GM21576 (cell line): ENCODE data around the gene RNF43.
"Not testable (repeated sequence)": the region's sequence is repeated elsewhere in the genome, so short reads cannot be mapped to it uniquely, and the experiment has no call there.

Source experiments
- ATAC-seq: cut with Tn5 transposase; IDR thresholded peaks from one replicate; pipeline ENCODE4 v1.9.1; 2021; ENCODE audit warnings: mild to moderate bottlenecking, moderate library complexity; ENCODE audit not compliant: unreplicated experiment

The RNF43 gene

DNA sequence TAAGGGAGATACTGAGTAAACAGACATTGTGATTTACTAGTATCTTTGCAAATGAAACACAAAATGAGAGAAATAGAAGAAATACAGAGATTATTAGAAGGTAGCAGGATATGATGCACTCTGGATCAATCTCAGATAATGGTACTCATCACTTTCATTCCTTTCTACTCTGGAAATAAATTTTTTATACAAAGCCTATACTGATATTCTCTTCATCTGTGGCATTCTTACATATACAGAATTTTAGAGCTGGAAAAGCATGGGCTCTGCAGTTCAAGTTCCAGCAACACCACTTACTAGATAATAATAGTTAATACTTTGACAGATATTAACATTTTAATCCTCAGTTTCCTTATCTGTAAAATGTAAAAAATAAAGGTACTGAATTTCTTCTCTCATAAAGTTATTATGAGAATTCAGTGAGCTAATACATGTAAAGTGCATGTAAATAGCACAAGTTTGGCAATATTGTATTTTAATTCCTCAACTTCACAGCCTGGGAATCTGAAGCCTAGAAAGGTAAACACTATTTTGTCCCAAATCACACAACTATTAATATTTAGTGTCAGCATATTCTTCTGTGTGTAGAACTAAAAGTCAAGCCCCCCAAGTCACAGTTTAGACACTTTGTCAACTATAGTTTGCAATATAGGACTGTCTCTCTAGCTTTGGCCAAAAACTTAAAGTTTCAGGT is 6.5 kb downstream of the RNF43 start:
- no peak for ATAC-seq

DNA sequence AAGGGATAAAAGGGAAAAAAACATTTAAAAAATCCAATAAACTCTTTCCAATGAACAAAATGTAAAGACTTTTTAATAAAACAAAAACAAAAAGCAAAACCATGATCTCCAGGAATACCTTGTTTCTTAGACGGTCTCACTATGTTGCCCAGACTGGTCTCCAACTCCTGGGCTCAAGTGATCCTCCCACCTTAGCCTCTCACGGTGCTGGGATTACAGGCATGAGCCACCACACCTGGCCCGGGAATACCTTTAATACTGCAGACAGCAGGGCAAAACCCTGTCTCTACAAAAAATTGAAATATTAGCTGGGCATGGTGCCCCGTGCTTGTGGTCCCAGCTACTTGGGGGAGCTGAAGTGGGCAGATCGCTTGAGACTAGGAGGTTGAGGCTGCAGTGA is 7.9 kb downstream of the RNF43 start:
- no peak for ATAC-seq

DNA sequence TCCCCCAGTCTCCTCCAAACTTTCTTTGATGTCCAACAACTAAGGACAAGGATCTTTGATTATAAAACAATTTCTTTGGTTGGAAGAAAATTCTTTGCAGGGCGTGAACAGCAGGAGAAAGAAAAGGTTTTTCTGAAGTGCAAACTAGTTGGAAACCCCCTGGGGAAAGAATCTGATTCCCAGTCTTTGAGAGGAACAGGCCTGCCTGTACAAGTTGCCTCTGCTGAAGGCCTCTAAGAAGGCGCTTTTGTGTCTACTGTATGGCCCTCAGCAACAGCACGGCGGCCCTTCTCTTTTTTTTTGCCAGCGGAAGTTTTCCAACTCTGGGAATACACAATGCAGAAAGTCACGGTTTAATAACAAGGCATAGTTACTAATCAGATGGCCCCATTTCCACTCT is 14.0 kb downstream of the RNF43 start:
- ATAC-seq: no peak

DNA sequence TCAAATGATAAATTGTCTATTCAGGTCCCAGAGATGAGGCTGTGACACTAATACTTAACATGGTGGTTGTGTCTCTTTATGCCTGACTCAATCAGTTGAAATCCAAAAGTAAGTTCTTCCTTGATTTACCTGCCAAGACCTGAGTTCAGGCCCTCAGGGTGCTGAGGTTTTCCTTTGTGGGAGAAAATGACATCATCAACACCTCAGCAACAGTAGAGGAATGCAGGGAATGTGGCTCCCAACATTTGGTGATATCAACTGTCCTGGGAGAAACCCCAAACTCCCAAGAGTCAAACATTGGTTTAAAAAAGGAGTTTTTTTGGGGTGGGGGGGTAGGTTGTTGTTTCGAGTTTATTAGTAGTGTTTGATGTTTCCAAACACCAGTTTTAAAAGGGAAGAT is 14.7 kb downstream of the RNF43 start:
- no peak for ATAC-seq

DNA sequence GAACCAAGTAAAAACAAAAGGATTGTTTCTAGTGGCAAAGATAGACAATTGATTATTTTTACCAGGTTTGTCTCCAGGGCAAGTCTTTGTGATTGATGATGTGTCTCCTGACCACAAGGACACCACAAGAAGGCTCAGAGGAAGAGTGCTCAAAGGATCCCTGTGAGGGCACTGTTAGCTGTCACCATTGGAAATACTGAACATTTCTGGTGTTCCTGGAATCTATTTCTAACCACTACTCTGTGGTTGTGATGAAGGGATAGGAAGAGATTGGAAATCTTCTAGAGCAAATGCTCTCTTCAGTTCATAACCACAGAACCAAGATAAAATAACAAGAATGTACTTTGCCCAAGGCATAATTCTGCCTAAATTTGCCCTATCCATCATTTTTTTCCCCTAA is 15.3 kb downstream of the RNF43 start:
- ATAC-seq: no peak

DNA sequence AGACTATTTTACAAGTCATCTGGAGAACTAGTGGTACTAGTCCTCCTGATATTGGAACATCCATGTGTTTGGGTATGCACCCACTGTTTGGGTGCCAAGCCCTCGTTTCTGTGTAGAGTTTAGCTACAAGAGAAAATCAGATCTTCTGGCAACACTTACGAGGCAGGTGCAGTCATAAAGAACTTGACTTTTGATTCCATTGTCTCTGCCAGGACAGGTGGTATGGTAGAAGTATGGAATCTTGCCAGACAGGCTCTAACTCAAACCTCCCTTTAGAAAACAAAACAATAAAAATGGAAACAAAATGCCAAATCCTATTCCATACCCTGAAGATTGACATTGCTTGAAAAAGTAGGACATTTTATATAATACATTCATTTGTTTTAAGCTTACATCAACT is 16.0 kb downstream of the RNF43 start:
- no peak for ATAC-seq

DNA sequence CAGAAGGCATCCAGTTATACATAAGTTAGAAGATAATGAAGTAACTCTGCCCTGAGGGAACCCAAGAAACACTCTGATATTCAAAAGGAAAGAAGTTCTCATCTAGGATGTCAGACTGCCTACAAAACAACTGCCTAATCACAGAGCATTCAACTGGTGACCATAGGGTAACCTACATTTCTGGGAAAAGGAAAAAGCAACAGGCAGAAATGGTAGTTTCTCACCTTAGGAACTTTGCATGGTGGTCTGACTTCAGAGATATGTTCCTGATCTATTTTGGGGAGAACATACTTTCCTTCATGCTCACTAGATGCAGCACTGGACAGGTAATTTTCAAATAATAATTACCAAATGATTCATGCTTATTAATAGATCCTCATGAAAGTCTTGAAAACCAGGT is 16.5 kb downstream of the RNF43 start:
- ATAC-seq: no peak

DNA sequence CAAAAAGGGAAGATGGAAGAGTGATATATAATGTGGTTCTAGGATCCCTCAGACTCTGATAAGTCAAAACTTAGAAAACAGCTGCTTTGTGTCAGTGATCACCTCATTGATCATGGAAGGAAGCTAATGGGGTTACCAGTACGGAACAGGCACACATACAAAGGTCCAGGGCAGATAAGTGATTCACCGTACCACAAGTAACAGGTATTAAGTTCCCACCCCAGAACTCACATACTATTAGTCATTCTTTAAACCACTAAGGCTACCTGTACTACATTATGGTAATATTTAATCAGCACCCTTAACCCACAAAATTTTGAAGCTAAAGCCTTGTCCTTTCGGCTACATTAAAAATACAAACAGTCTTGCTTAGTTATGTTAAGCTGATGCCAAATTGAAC is 17.4 kb downstream of the RNF43 start:
- no peak for ATAC-seq

DNA sequence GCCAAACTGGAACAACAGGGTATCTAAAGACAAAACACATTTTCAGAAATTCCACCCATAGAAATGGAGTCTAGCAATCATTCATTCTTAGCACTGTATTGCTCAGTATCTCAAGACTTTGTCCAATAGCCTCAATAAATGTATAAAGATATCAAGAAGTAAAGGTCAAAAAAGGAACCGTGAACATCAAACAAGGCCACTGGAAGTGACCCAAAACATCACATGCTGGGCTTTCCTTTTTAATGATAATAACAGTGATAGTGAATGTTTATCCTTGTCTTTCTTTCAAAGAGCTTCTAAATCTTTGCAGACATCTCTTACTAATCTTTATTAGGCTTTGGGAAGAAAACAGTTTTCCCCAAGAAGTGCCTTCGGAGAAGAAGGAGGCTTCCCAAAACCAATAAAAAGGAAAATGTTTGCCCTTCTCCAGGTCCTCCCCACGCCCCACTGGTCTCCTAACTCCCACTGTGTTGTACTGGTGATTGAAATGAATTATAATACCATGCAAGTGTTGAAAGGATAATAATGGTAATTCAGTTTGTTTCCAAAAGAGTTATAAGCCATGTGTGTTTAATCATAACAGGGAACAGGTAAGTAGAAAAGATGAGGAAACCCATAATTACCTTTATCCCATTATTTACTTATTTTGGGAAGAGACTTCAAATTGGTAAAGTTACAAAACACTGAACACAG is 18.6 kb downstream of the RNF43 start:
- no peak for ATAC-seq

DNA sequence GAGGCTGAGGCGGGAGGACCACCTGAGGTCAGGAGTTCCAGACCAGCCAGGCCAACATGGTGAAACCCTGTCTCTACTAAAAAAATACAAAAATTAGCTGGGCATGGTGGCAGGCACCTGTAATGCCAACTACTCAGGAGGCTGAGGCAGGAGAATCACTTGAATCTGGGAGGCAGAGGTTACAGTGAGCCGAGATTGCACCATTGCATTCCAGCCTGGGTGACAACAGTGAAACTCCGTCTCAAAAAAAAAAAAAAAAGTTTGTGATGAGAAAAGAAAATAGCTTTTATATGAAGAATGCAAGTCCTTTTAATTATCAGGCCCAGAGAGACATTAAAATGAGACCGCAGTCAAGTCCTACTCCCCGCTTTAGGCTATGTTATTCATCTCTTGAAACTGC is 19.9 kb downstream of the RNF43 start:
- ATAC-seq: not testable (repeated sequence)

DNA sequence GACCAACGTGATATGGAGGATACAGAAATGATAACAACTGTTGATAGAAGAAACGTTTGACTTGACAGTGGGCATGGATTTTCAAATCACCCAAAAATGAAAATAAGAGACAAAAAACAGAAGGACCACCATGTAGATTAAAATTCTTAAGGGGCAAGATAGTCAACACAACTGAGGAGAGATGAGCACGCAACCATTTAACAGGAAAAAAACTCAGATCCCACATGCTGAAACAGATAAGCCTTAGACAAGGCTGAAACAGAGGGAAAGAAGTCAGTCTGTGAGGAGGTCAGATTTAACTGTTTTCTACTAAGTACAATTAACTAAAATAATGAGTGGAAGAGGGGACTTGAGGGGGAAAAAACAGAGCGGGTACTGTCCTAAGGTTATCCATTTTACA is 21.2 kb downstream of the RNF43 start:
- ATAC-seq: no peak

DNA sequence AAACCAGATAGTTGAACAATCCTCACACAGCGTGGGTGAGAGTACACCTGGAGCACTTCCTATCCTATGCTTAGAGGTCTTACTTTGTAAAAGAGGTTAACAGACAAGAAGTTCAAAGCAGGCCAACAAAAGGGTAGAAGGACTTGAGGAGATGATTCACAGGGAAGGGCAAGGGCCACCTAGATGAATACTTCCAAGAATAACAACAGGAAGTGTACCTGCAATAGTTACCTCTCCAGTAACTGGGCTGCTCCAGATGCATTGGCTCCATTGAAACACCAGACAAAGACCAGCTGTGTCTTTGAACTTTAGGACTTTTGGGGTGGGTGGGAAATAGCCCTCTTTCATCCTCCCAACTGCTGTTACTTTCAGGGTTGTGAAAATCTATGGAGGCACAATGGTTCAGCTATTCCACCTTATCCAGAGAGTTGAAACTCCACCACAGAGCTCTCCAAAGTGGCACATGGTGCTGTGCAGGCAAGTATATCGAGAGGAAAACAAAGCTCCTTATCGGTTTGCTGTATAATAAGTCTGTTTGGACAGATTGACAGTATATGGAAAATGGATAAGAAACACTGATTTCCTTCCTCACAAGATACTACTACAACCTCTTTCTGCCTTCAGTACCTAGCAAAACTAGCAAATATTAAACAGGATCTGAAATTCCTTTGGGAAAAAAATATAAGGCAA is 22.7 kb downstream of the RNF43 start:
- no peak for ATAC-seq

DNA sequence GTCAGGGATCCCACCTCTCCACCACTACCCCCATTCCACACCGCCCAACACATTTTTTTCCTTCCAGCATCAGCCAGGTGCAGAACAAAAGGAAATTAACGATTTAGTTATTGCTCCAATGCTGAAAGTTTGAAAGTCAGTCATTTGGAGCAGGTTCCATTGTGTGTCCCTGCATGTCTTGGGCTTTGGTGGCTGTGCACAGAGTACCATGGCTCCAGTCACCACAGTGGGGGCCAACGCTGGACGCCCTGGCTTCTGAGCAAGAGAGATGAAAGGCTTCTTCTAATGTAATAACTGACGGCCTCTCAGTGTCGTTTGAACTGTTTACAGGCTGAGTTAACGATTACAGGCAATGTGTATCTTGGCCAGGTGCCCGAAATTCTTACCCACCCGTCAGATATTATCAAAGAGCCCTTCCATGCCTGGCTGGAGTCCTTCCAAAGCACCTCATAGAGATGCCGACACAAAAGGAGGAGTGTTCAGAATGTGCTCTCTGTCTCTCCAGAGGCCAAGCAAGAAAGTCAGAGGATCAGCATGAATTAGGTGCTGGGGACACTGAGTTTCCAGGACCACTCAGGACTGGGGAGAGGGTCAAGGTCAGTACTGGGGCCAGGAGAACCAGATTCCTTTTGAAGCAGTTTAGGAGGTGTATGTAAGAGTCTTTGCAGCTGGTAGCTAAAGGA is 25.9 kb downstream of the RNF43 start:
- no peak for ATAC-seq

DNA sequence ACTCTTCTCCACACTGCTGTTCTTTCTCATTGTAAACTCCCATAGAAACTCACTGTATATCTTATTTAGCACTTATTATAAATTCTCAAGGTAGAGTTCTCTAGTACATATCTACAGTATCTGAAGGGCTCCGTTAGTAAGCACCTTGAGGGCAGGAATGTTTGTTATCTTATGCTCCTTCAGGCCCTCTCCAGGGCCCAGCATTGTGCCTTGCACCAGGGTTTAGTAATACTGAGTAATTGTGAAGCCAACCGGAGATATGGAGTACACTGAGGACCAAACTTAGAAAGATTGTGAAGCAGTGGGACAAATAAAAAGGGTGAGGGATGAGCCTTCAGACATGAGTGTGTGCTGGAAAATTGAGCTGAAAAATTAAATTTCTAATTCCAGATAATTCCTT is 26.4 kb downstream of the RNF43 start:
- ATAC-seq: no peak

DNA sequence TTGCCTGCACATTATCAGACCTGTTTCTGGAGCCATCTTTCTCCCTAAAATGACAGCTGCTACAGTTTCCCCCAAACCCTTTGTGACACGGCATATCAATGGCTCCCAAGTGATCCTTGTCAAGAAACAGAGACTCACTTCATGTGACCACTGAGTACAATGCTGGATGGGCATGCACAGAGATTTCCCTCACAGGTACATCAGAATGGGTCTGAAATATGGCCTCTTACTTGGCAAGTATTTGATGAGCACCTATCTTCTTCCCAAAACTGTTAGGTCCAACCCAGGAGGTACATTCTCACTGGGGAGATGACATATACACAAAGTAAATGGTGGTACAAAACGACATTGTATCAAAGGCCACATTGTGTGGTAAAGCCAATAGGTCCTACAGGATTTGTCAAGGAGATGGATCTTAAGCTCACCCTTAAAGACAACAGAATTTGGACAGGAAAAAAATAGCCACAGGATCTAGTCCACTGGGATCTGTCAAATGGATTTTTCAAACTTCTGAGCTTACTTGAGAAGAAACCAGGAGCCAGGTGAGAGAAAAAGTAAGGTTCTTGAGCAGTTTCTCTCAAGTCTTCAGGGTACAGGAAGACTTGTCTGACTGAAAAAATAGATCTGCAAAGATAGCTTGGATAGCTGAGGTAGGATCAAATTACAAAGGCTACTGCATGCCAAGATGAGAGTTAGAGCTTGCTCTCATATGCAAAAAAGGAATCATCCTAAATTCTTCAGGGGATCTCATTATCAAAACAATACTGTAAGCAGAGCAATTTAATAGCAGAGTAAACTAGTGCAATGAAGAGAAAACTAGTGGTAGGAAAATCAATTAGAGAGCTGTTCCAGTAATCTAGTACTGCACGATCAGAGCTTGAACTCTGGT is 28.8 kb downstream of the RNF43 start:
- no peak for ATAC-seq

DNA sequence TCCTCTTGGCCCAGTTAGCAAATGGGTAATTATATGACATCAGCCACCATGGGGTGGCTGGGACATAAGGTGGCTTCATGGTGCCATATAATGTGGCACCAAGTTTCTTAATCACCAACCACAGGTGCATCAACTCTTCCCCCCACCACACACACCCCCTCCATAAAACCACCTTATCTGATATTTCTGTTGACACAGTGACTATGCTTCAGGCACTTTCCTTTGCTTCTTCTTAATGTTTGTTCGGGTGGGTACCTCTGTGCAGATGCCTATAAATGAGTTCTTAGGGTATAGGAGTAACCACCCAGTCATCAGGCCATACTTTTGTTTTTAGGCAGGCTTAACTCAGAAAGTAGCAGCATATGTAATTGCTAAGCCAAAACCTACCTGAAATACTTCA is 29.5 kb downstream of the RNF43 start:
- no peak for ATAC-seq

DNA sequence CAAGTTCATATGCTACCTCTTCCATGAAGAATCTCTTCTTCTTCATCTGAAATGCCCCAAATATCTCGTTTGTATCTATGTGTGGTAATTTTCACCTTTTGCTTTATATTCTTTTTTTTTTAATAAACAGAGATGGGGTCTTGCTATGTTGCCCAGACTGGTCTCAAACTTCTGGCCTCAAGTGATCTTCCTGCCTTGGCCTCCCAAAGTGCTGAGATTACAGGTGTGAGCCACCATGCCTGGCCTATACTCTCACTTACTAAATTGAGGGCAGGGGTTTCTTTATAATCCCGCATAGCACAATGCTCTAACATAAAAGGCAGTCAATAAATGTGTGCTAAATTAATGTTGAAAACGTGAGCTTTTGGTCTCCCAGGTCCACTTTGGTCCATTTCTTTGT is 30.6 kb downstream of the RNF43 start:
- ATAC-seq: no peak

DNA sequence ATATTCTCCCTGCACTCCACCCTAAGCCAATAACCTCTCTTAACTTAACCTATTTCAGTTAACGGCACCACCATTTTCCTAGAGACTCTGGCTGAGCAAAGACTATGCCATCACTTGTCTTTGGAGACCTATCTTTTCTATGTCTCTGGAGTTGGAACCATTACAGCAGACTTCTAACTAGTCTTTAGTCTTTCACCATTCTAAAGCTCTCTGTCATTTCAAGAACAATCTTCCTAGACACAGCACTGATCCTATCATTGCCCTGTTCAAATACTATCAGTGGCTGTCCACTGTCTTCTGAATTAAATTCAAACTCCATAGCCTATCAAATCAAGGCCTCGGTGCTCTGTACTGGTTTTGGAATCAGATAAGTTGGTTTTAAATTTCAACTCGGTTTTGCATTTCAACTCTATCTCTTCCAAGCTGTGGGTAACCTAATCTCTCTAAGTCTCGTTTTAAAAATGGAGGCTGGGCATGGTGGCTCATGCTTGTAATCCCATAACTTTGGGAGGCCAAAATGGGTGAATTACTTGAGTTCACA is 31.9 kb downstream of the RNF43 start:
- no peak for ATAC-seq

DNA sequence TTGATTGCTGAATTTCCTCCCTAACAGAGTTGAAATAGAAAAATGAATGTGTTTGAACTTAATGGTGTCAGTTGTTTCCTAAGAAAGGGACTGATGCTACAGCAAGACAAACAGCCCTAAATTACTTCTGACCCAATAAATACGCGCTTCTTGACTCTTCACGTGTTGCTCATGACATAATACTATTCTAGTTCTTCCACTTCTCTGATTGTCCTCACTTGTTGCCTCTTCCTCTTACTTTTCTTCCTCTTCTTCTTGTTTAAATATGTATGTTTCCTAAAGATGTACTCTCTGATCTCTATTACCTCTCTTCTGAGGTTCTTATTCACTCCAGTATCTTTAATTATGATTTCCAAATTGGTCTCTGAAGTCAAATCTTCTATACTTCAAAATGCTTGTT is 32.4 kb downstream of the RNF43 start:
- no peak for ATAC-seq

DNA sequence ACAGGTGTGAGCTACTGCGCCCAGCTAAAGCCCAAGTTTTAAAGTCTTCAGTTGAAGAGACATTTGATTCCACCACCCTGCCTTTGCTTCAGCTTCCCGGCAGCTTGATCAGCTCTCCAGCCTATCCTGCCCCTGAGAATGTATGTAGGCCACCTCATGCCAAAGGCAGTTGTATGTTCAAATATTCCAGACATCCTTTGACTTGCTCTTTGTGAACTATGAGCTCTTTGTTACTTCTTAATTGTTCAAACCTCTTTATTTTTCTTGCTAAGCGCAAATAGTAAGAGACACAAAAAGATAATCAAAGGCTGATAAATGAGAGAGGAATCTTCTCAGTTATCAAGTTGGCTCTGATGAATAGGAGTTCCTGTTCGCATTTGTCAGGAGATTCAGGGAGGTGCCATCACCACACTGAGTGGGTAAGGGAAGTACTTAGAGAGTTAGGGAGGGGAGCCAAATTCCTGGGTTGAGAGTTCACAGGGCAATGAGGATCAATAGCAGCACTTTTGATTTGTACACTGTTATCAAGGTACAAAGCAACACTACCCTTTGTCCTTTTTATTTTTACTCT is 33.4 kb downstream of the RNF43 start:
- no peak for ATAC-seq
